Thyroid gland (tissue), 4 donors: ENCODE measurements around the gene LDHB.

Experiments used
- CTCF ChIP-seq, 6 experiments: fragments of 200-600 bp in 3 of 6; fragments of 450-650 bp in 3 of 6; sonication (generic) in 3 of 6; IDR thresholded peaks; one replicate each; pipeline ENCODE4 v1.5.1; 2016 to 2019; ENCODE audit warnings: antibody characterized with exemption in 6 of 6, mild to moderate bottlenecking in 2 of 6, inconsistent platforms in 1 of 6, moderate library complexity in 1 of 6
- POLR2A ChIP-seq, 2 donors: fragments of 450-650 bp; IDR thresholded peaks; one replicate each; pipeline ENCODE4 v1.6.1; 2017; ENCODE audit warnings: antibody characterized with exemption in 2 of 2, mild to moderate bottlenecking in 2 of 2, moderate library complexity in 1 of 2

GRCh38 chr12:21697904-21698630 is 40.4 kb upstream of the LDHB start:
- TF ChIP-seq CTCF (IDR thresholded peaks at IDR 0.05) (peak in 5 of 6 experiments; percentile 24 to 93 (median 65)), POLR2A (IDR thresholded peaks at IDR 0.05) (no peak)
